ENCODE data around the gene WDR75.

DNA sequence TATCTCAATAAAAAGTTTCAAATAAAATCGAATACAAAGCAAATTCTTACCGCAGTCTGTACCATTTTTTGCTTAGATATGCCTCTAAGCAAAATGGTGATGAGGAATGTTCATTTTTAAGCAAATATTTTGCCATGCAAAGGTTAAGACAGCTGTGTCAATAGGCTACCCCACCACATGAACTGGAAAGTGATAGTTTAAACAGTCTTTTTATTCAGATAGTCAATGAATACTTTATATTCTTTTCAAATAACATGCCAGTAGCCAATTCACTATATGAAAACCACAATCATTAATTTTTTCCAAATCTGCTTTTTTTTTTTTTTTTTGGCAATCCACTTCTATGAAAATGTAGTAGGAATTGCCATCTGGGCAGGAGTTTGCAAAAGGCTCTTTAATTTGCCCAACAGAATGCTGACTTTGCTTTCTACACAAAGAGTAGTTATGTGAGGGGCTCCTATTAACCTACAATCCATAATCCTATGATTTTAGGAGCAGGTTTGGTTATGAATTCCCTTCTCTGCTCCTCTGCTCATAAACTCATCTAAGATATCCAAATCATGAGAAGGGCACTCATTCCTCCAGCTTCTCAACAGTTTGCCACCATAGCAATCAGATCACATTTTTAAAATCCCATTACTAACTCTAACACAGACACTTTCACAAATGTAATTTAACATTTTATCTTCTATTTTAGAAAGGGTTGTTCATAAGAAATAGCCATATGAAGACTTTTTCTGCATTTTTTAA lies 70.1 kb downstream of the WDR75 start:
- TF ChIP-seq, protein P1, sequence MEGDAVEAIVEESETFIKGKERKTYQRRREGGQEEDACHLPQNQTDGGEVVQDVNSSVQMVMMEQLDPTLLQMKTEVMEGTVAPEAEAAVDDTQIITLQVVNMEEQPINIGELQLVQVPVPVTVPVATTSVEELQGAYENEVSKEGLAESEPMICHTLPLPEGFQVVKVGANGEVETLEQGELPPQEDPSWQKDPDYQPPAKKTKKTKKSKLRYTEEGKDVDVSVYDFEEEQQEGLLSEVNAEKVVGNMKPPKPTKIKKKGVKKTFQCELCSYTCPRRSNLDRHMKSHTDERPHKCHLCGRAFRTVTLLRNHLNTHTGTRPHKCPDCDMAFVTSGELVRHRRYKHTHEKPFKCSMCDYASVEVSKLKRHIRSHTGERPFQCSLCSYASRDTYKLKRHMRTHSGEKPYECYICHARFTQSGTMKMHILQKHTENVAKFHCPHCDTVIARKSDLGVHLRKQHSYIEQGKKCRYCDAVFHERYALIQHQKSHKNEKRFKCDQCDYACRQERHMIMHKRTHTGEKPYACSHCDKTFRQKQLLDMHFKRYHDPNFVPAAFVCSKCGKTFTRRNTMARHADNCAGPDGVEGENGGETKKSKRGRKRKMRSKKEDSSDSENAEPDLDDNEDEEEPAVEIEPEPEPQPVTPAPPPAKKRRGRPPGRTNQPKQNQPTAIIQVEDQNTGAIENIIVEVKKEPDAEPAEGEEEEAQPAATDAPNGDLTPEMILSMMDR (IDR thresholded peaks at IDR 0.05) = no peak
- no peak for TF ChIP-seq POLR2AphosphoS5 (IDR thresholded peaks at IDR 0.05)

All from suprapubic skin (tissue), 3 donors.